GM19239 (cell line): ENCODE measurements around the gene SPACA4.
"Not testable (repeated sequence)": the region's sequence is repeated elsewhere in the genome, so short reads cannot be mapped to it uniquely, and the experiment has no call there.

Source experiments
- DNase-seq: peaks from one replicate; pipeline ENCODE4 v3.0.0; 2011; ENCODE audit warnings: low spot score; ENCODE audit not compliant: insufficient read length
- FAIRE-seq: peaks from 2 replicates; lab custom pipeline; 2011; peaks lifted over from hg19 to GRCh38; lab: Jason Lieb, UNC

SPACA4 gene

GRCh38 chr19:48606463-48607358 lies at the start of gene SPACA4:
TSS of gene SPACA4 (plus strand) at chr19:48606742. CDS start at chr19:48606979, 237 bp downstream.
- FAIRE-seq = no peak
- DNase-seq = no peak

- DNase-seq = no peak
- FAIRE-seq = no peak
Observed at GRCh38 chr19:48556825-48557224, 49.7 kb upstream of the SPACA4 start.

GRCh38 chr19:48558018-48558684 lies 48.4 kb upstream of the SPACA4 start:
- DNase-seq (no peak), FAIRE-seq (no peak)

GRCh38 chr19:48560095-48560530 lies 46.4 kb upstream of the SPACA4 start:
- no peak for DNase-seq
- FAIRE-seq = no peak

- FAIRE-seq (no peak), DNase-seq (no peak)
Observed at GRCh38 chr19:48561412-48561811, 45.1 kb upstream of the SPACA4 start.

- DNase-seq = no peak
- FAIRE-seq = no peak
Observed at GRCh38 chr19:48565090-48565489, 41.5 kb upstream of the SPACA4 start.

GRCh38 chr19:48568345-48568886 lies 38.1 kb upstream of the SPACA4 start:
- DNase-seq = no peak
- no peak for FAIRE-seq

- FAIRE-seq = no peak
- no peak for DNase-seq
Observed at GRCh38 chr19:48569814-48570213, 36.7 kb upstream of the SPACA4 start.

GRCh38 chr19:48571378-48572162 lies 35.0 kb upstream of the SPACA4 start:
- DNase-seq (no peak), FAIRE-seq (no peak)

- no peak for DNase-seq
- no peak for FAIRE-seq
Observed at GRCh38 chr19:48573163-48573505, 33.4 kb upstream of the SPACA4 start.

- no peak for DNase-seq
- FAIRE-seq = no peak
Observed at GRCh38 chr19:48575931-48576622, 30.5 kb upstream of the SPACA4 start.

GRCh38 chr19:48577908-48578307 lies 28.6 kb upstream of the SPACA4 start:
- DNase-seq, FAIRE-seq: not testable (repeated sequence)

GRCh38 chr19:48578891-48579290 lies 27.7 kb upstream of the SPACA4 start:
- no peak for FAIRE-seq
- DNase-seq = no peak

- no peak for FAIRE-seq
- no peak for DNase-seq
Observed at GRCh38 chr19:48582168-48582567, 24.4 kb upstream of the SPACA4 start.

GRCh38 chr19:48587387-48587786 lies 19.2 kb upstream of the SPACA4 start:
- DNase-seq (no peak), FAIRE-seq (no peak)

- peak; percentile 23 for FAIRE-seq
- DNase-seq = peak; percentile 82
Observed at GRCh38 chr19:48588670-48589401, 17.7 kb upstream of the SPACA4 start.

GRCh38 chr19:48591021-48591420 lies 15.5 kb upstream of the SPACA4 start:
- DNase-seq (no peak), FAIRE-seq (no peak)

- DNase-seq = no peak
- FAIRE-seq = no peak
Observed at GRCh38 chr19:48595171-48595570, 11.4 kb upstream of the SPACA4 start.

GRCh38 chr19:48595833-48596232 lies 10.7 kb upstream of the SPACA4 start:
- FAIRE-seq (no peak), DNase-seq (no peak)
